ENCODE results near the gene WWOX. TPM values are rescaled to one million over a fixed set of nuclear protein-coding genes. Genes with fewer than 3 reads are reported as not detected.

Gene WWOX
- total RNA-seq, 1 donor from 2014 or later = 16.1 TPM

DNA sequence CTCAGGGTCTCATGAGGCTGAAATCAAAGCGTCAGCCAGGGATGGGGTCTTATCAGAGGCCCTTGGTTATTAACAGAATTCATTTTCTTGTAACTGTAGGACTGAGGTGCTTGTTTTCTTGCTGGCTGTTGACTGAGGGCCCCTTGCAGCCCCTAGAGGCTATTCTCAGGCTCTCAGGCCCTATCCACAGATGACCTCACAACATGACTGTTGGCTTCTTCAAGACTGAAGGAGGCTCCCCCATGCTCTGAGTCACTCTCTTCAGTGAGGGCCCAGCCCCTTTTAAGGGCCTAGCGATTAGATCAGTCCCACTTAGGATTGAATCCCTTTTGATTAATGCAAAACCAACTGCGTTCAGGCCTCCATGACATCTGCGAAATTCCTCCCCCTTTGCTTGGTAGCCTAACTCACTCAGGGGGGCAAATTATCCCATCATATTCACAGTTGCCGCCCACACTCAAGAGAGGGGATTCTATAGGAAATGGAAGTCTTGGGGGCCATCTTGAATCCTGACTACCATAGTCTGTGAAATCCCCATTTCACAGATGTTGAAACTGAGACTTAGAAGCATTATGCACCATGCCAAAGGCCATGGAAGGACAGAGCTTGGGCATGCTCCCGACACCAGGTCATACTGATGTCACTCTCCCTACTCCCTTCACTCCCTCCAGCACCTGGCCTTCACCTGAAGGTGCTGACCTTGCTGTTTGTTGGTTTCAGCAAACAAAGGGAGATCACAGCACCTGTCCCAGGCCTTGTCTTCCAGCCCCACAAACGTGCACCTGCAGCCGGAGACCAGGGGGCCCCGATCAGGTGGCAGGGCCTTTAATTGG lies 908.8 kb downstream of the WWOX start:
- Mint-ChIP-seq H3K36me3 (ENCODE audit: low read depth) (no peaks in the 10 kb centered on the region), H3K4me3 (no peak overlapping the region), H3K27me3 (no peaks in the 10 kb centered on the region), H3K4me1 (peaks cover 4% of the 10 kb centered on the region), H3K27ac (no peak overlapping the region), H3K9me3 (peaks cover 4% of the 10 kb centered on the region)
- DNase-seq = no peak
- intact Hi-C loops (cut with micrococcal nuclease) = no loop called here

- peaks cover 4% of the 10 kb centered on the region for H3K9me3 Mint-ChIP-seq
- no peak for DNase-seq
- no peaks in the 10 kb centered on the region for H3K36me3 Mint-ChIP-seq (ENCODE audit: low read depth)
- H3K4me1 Mint-ChIP-seq = peaks cover 6% of the 10 kb centered on the region
- no peaks in the 10 kb centered on the region for H3K27me3 Mint-ChIP-seq
- H3K27ac Mint-ChIP-seq = no peak overlapping the region
- intact Hi-C loops (cut with micrococcal nuclease) = no loop called here
- no peak overlapping the region for H3K4me3 Mint-ChIP-seq
These were observed 909.4 kb downstream of the WWOX start for GRCh38 chr16:79008869-79009179.

- H3K36me3 Mint-ChIP-seq (ENCODE audit: low read depth) = no peaks in the 10 kb centered on the region
- peaks cover 4% of the 10 kb centered on the region for H3K9me3 Mint-ChIP-seq
- no peak overlapping the region for H3K27ac Mint-ChIP-seq
- intact Hi-C loops (cut with micrococcal nuclease) = no loop called here
- H3K27me3 Mint-ChIP-seq = no peaks in the 10 kb centered on the region
- no peak for DNase-seq
- H3K4me3 Mint-ChIP-seq = no peak overlapping the region
- H3K4me1 Mint-ChIP-seq = peaks cover 6% of the 10 kb centered on the region
These were observed 910.4 kb downstream of the WWOX start for GRCh38 chr16:79009896-79010295.

DNA sequence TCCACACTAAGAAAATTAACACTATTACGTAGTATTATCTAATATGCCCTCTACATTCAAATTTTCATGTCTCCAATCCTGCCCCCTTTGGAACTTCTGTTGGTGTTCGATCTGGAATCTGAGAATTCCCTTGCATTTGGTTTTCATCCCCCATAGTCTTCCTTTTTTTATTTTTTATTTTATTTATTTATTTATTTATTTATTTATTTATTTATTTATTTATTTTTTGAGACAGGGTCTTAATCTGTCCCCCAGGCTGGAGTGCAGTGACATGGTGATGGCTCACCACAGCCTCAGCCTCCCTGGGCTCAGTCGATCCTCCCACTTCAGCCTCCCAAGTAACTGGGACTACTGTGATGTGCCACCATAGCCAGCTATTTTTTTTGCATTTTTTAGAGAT lies 911.8 kb downstream of the WWOX start:
- intact Hi-C loops (cut with micrococcal nuclease) = no loop called here
- H3K27me3 Mint-ChIP-seq = no peaks in the 10 kb centered on the region

DNA sequence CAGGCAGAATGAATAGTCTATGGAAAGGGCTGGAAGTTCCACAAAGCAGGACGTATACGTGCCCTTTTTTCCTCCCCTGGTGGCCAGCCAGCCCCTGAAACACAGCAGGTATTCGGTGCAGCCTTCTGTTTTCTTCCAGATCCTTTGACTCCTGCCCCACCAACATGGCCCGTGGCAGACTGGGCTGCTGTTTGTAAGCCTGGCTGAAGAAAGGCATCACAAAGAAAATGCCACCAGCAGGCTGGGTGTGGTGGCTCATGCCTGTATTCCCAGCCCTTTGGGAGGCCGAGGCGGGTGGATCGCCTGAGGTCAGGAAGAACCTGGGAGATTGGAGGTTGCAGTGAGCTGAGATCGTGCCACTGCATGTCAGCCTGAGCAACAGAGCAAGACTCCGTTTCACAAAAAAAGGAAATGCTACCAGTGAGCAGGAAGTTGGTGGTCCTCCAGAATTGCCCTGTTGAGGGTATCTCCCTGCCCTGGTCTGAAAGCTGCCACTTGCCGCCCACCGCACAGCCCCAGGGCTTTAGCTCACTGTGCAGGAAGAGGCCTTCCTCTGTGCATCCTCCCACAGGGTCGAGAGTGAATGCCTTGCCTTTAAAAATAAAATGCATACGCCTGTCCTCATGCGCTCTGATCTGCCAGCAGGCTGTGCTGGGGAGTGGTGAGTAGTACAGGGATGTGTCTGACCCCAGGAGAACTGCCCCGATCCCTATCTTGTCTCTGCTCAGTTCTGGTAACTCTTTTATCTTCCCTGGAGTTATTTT lies 913.4 kb downstream of the WWOX start:
- no peak for DNase-seq
- H3K4me1 Mint-ChIP-seq = peaks cover 6% of the 10 kb centered on the region
- H3K27ac Mint-ChIP-seq = no peak overlapping the region
- H3K4me3 Mint-ChIP-seq = no peak overlapping the region
- no peaks in the 10 kb centered on the region for H3K27me3 Mint-ChIP-seq
- no peaks in the 10 kb centered on the region for H3K9me3 Mint-ChIP-seq
- intact Hi-C loops (cut with micrococcal nuclease) = no loop called here
- H3K36me3 Mint-ChIP-seq (ENCODE audit: low read depth) = no peaks in the 10 kb centered on the region

More for the DNA sequence above, 911.8 kb downstream of the WWOX start:
- no peak for DNase-seq
- peaks cover 4% of the 10 kb centered on the region for H3K9me3 Mint-ChIP-seq
- no peak overlapping the region for H3K27ac Mint-ChIP-seq
- H3K4me3 Mint-ChIP-seq = no peak overlapping the region
- H3K4me1 Mint-ChIP-seq = peaks cover 6% of the 10 kb centered on the region
- H3K36me3 Mint-ChIP-seq (ENCODE audit: low read depth) = no peaks in the 10 kb centered on the region

DNA sequence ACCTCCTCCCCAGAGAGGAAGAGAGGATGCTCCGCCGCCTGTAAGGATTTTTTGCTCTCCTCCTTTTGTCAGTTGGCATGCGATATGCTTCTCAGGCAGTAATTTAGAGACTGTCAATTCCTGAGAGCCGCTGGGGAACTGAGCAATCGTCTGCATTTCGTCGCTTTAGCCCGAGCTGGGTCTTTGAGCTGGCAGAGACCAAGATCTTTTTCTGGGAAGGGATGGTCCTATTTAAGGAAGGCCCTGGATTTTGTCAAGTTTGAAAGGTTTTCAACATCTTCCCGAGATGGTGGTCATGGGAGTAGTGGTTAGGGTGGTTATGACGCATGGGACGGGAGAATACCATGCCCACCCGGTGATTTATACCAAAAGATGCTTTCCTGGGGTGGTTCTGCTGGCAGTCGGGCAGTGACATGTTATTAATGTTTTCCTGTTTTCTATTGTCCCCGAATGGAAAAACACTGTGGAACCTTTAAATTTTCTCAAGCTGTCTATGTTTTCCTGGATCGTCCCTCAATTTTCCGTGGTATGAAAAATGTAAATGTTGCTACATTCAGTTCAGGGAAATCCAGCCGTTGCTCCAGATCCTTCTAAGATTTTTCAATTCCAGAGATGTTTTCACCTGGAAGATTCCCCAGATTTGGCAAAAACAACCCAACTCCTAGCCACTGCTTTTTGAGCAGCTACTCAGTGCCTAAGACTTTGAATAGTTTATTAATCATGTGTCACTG lies 914.6 kb downstream of the WWOX start:
- Mint-ChIP-seq H3K27ac (no peak overlapping the region), H3K9me3 (no peaks in the 10 kb centered on the region), H3K4me3 (no peak overlapping the region), H3K27me3 (no peaks in the 10 kb centered on the region), H3K4me1 (peaks cover 6% of the 10 kb centered on the region), H3K36me3 (ENCODE audit: low read depth) (no peaks in the 10 kb centered on the region)
- DNase-seq = no peak
- intact Hi-C loops (cut with micrococcal nuclease) = no loop called here

DNA sequence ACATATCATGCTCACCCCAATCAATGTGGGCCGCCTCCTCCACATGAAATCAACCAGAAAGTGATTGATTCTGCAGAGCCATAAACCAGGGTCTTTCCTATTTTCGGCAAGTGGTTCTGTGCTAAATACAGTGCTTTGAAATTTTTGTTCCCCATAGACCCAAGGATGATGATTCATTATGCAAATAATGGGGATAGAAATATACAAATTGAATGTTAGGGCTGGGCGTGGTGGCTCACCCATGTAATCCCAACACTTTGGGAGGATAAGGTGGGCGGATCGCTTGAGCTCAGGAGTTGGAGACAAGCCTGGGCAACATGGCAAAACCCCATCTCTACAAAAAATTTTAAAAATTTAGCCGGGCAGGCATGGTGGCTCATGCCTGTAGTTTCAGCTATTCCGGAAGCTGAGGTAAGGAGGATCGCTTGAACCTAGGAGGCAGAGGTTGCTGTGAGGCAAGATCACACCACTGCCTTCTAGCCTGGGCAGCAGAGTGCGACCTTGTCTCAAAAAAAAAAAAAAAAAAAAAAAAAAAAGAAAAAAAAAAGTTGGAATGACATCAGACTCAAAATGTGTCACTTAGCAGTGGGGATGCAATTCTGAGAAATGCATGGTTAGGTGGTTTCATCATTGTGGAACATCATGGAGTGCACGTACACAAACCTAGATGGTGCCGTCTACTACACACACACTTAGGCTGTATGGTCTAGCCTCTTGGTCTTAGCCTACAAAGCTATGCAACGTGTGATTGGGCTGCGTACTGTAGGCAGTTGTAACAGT lies 919.4 kb downstream of the WWOX start:
- H3K4me3 Mint-ChIP-seq = no peak overlapping the region
- DNase-seq = no peak

GRCh38 chr16:79019431-79019830 lies 920.0 kb downstream of the WWOX start:
- no peaks in the 10 kb centered on the region for H3K36me3 Mint-ChIP-seq (ENCODE audit: low read depth)
- no peaks in the 10 kb centered on the region for H3K27me3 Mint-ChIP-seq
- intact Hi-C loops (cut with micrococcal nuclease) = no loop called here
- no peak overlapping the region for H3K4me3 Mint-ChIP-seq
- no peak for DNase-seq
- no peaks in the 10 kb centered on the region for H3K4me1 Mint-ChIP-seq
- no peaks in the 10 kb centered on the region for H3K9me3 Mint-ChIP-seq
- no peak overlapping the region for H3K27ac Mint-ChIP-seq

More for the DNA sequence above, 919.4 kb downstream of the WWOX start:
- Mint-ChIP-seq H3K27ac (no peak overlapping the region), H3K9me3 (no peaks in the 10 kb centered on the region), H3K36me3 (ENCODE audit: low read depth) (no peaks in the 10 kb centered on the region), H3K27me3 (no peaks in the 10 kb centered on the region), H3K4me1 (no peaks in the 10 kb centered on the region)
- intact Hi-C loops (cut with micrococcal nuclease) = no loop called here

DNA sequence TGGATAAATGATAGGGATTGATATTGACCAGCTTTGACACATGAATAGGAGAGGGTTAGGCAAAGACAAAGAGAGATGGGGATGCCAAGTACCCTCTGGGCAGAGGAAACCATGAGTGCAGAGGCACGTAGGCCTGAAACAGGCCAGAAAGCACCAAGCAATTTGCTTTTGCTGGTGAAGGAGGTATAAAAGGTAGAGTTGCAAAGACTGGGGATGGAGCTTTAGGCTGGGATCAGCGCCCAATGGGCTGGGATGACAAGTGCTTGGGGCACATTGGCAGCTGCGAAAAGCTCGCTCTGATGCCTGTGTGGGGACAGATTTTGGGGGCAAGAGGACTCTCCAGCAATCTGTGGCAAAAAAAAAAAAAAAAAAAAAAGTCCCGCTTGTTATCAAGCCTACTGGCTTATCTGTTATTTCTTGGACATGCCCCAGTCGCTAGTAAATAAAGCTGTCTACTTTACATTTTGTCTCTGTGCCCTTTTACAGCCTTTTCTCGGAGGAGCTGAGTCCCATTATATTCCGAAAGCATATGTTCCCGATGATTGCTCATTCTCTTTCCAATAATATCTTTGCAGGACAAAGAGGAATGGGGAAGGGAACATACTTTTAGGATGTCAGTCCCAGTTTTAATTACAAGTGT lies 922.7 kb downstream of the WWOX start:
- H3K27me3 Mint-ChIP-seq = no peaks in the 10 kb centered on the region
- intact Hi-C loops (cut with micrococcal nuclease) = no loop called here
- DNase-seq = no peak
- no peaks in the 10 kb centered on the region for H3K4me1 Mint-ChIP-seq
- no peak overlapping the region for H3K27ac Mint-ChIP-seq
- no peaks in the 10 kb centered on the region for H3K36me3 Mint-ChIP-seq (ENCODE audit: low read depth)
- no peak overlapping the region for H3K4me3 Mint-ChIP-seq
- H3K9me3 Mint-ChIP-seq = no peaks in the 10 kb centered on the region

DNA sequence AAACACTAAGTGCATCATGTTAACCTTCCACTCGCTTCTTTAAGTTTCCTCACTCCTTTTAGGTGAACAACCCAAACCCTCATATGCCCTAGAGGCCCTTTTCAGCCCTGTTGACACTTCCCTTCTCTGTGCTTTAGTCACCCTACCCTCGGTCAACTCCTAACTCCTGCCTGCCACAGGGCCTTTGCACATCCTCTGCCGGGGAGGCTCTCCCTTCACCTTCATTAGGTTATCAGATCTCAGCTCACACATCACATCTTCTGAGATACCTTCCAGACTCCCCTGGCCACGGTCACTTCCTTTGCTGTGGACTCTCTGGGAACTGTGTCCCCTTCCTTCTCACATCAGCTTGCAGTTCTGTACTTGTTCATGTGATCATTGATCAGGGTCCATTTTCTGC lies 926.7 kb downstream of the WWOX start:
- no peak for DNase-seq
- H3K36me3 Mint-ChIP-seq (ENCODE audit: low read depth) = no peaks in the 10 kb centered on the region
- H3K4me3 Mint-ChIP-seq = no peak overlapping the region
- no peak overlapping the region for H3K27ac Mint-ChIP-seq
- H3K27me3 Mint-ChIP-seq = no peaks in the 10 kb centered on the region
- H3K9me3 Mint-ChIP-seq = peaks cover 4% of the 10 kb centered on the region
- intact Hi-C loops (cut with micrococcal nuclease) = no loop called here
- peaks cover 4% of the 10 kb centered on the region for H3K4me1 Mint-ChIP-seq

- Mint-ChIP-seq H3K36me3 (ENCODE audit: low read depth) (peaks cover 3% of the 10 kb centered on the region), H3K4me1 (peaks cover 5% of the 10 kb centered on the region), H3K9me3 (peaks cover 8% of the 10 kb centered on the region), H3K27me3 (no peaks in the 10 kb centered on the region), H3K4me3 (no peak overlapping the region), H3K27ac (no peak overlapping the region)
- intact Hi-C loops (cut with micrococcal nuclease) = no loop called here
- DNase-seq = no peak
These were observed 937.1 kb downstream of the WWOX start for GRCh38 chr16:79036541-79036940.

GRCh38 chr16:79037521-79038373 lies 938.3 kb downstream of the WWOX start:
- H3K4me1 Mint-ChIP-seq = peaks cover 8% of the 10 kb centered on the region
- no peaks in the 10 kb centered on the region for H3K27me3 Mint-ChIP-seq
- no peak for DNase-seq
- H3K9me3 Mint-ChIP-seq = peaks cover 8% of the 10 kb centered on the region
- H3K4me3 Mint-ChIP-seq = no peak overlapping the region
- no peak overlapping the region for H3K27ac Mint-ChIP-seq
- intact Hi-C loops (cut with micrococcal nuclease) = no loop called here
- peaks cover 3% of the 10 kb centered on the region for H3K36me3 Mint-ChIP-seq (ENCODE audit: low read depth)
